WERI-Rb-1 (cell line): ENCODE measurements around the gene INTS1.
A peak's percentile ranks its signal among the peaks of the same experiment; 100 is the strongest.

ENCODE experiments used
- DNase-seq: peaks from one replicate; pipeline ENCODE4 v3.0.0-alpha.2; 2020
- H3K27ac ChIP-seq: fragments of 250-450 bp; sonication (Bioruptor Pico); 2 replicates; pipeline ENCODE4 v1.5.1; 2020; ENCODE audit warnings: mild to moderate bottlenecking, moderate library complexity
- H3K27me3 ChIP-seq: fragments of 250-450 bp; sonication (Bioruptor Pico); 2 replicates; pipeline ENCODE4 v1.5.1; 2021; ENCODE audit warnings: mild to moderate bottlenecking, low read depth, moderate library complexity; ENCODE audit not compliant: insufficient read depth, severe bottlenecking
- H3K36me3 ChIP-seq: fragments of 250-450 bp; sonication (Bioruptor Pico); 2 replicates; pipeline ENCODE4 v1.5.1; 2020; ENCODE audit warnings: mild to moderate bottlenecking, moderate library complexity
- H3K4me3 ChIP-seq: 2 replicates; pipeline ENCODE4 v1.5.1; 2011; ENCODE audit warnings: low read depth, mild to moderate bottlenecking, control low read depth, low read length
- H3K9me3 ChIP-seq: fragments of 250-450 bp; sonication (Bioruptor Pico); 2 replicates; pipeline ENCODE4 v1.5.1; 2021; ENCODE audit warnings: mild to moderate bottlenecking, moderate library complexity; ENCODE audit not compliant: severe bottlenecking
- CTCF ChIP-seq: IDR thresholded peaks from 2 replicates; pipeline ENCODE4 v1.5.1; 2011; ENCODE audit warnings: low read depth, mild to moderate bottlenecking, control low read depth, inconsistent platforms, low read length

INTS1 gene

GRCh38 chr7:1546274-1546908 is 42.2 kb upstream of the INTS1 start:
- Histone ChIP-seq H3K4me3 (no peak overlapping the region), H3K27me3 (no peaks in the 10 kb centered on the region), H3K27ac (no peak overlapping the region), H3K9me3 (no peaks in the 10 kb centered on the region), H3K36me3 (peaks cover 43% of the 10 kb centered on the region)
- no peak for DNase-seq
- TF ChIP-seq CTCF = no peak

DNA sequence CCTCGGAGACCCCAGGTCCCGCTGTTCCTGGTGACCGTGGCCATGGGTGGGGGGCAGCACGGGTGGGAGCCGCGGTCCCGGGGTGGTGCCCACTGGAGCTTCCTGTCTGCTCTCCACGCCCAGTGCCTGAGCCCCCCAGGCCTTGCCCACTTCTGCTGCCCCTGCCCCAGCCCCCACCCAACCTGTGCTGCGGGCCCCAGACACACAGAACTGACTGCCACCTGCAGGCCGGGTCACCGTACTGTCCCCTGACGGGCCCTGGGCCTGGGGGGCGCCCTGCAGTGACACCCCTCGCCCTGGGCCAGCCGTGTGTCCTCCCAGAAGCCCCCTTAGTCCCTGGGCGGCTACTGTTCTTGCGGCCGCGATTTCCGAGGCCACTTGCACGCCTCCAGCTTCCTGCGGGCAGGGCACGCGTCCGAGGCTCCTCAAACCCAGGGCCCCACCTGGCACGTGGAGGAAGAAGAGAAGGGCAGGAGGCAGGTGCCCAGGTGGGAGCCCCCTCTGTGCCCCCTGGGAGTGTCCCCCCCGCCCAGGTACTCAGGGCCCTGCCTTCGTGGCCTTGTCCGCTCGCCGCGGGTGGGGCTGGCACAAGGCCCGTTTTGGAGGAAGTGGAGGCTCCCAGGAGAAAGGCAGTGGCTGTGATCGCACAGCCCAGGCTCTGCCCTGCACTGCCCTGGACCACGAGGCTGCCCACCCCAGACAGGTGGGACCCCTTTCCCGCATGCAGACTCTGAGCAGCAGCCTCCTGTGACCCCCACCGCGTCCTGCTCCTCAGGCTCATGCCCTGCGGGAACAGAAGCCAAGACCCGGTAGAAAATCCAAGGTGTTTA is 41.4 kb upstream of the INTS1 start:
- Histone ChIP-seq H3K9me3 (no peaks in the 10 kb centered on the region), H3K27ac (no peak overlapping the region), H3K36me3 (peaks cover 49% of the 10 kb centered on the region), H3K4me3 (no peak overlapping the region), H3K27me3 (no peaks in the 10 kb centered on the region)
- no peak for DNase-seq
- no peak for TF ChIP-seq CTCF

DNA sequence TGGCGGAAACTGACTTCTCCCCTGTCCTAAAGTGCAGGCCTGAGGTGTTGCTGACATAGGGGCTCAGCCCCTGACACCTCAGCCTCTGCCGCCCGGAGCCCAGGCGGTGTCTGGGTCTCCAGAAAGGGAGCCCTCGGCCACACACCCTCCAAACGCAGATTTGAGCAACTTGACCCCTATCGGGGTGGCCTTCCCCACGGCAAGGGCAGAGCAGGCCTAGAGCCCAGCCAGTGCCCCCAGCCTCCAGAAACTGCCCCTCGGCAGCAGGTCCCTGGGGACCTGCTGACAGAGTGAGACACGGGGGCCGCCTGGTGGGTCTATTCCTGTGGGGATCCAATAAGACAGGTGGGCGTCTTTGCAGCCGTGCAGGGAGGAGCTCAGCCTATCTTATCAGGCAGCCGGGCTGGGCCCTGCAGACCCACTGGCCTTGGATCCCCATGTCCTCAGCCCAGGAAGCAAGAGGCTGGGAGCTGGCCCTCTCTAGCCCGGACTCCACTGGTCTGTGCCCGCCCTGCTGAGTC is 40.8 kb upstream of the INTS1 start:
- Histone ChIP-seq H3K9me3 (no peaks in the 10 kb centered on the region), H3K36me3 (peaks cover 46% of the 10 kb centered on the region), H3K4me3 (no peak overlapping the region), H3K27me3 (no peaks in the 10 kb centered on the region), H3K27ac (peak overlapping the region; percentile 33)
- TF ChIP-seq CTCF = no peak
- no peak for DNase-seq

- Histone ChIP-seq H3K9me3 (no peaks in the 10 kb centered on the region), H3K36me3 (peaks cover 47% of the 10 kb centered on the region), H3K4me3 (no peak overlapping the region), H3K27ac (peak overlapping the region; percentile 33), H3K27me3 (no peaks in the 10 kb centered on the region)
- no peak for TF ChIP-seq CTCF
- DNase-seq = no peak
These were observed 40.1 kb upstream of the INTS1 start for GRCh38 chr7:1544178-1544895.

- no peak overlapping the region; the same call in 1 of the 2 replicates for H3K27ac ChIP-seq
These were observed 39.6 kb upstream of the INTS1 start for GRCh38 chr7:1543826-1544177.

More at GRCh38 chr7:1543826-1544177, 39.6 kb upstream of the INTS1 start:
- no peak for DNase-seq
- no peak for TF ChIP-seq CTCF
- Histone ChIP-seq H3K27me3 (no peaks in the 10 kb centered on the region), H3K9me3 (no peaks in the 10 kb centered on the region), H3K4me3 (no peak overlapping the region), H3K36me3 (peaks cover 46% of the 10 kb centered on the region)
